HL-60/S4 treated with phorbol 12-myristate 13-acetate at 8.2 ng/mL for 4 days and 3 days (cell line): ENCODE data around the gene RNF146.
"Not testable (repeated sequence)": the region's sequence is repeated elsewhere in the genome, so short reads cannot be mapped to it uniquely, and the experiment has no call there.

Experiments
- in situ Hi-C: fragments of 300-500 bp; cut with MboI; formaldehyde crosslinking; loops from 2 replicates; pipeline ENCODE4 v1.15.0; 2022; ENCODE audit warnings: low sequenced_read_pairs

RNF146 gene

GRCh38 chr6:127279815-127280214 lies 13.2 kb downstream of the RNF146 start:
- in situ Hi-C loops: no loop called here

GRCh38 chr6:127282184-127282583 lies 15.5 kb downstream of the RNF146 start:
- in situ Hi-C loops: no loop called here

DNA sequence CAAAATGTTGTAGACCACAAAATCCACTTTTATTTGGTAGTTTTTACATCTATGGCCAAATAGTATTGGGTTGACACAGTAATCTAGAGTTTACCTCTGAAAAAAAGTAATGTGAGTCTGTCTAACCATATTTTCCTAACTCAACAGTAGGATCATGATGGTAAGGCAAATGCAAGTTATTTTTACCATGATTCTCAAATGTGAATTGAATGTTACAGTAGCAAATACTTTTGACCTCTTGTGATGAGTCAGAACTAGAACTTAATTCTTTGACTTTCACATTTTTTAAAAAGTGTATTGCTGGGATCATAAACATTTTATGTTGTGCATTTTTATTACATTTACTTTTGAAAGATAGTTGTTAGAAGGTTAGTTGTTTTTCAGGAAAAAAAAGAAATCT lies 22.0 kb downstream of the RNF146 start:
- in situ Hi-C loops: no loop called here

DNA sequence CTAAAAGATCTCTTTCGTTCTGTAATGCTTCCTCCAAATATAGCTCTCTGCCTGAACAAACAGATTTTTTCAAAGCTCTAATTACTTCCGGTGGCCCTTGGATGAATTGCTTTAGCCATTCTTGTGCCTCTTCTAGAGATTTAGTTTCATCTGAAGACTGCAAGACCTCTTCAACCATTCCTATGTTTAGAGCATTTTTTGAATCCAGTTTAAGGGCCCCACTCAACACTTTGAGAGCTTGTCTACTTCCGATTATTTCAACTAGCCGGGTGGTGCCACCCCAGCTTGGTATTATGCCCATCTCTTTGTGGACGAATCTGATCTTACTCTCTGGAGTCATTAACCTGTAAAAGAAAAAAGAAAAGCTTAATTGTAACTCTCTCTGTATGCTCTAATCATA lies 23.3 kb downstream of the RNF146 start:
- in situ Hi-C loops: no loop called here

DNA sequence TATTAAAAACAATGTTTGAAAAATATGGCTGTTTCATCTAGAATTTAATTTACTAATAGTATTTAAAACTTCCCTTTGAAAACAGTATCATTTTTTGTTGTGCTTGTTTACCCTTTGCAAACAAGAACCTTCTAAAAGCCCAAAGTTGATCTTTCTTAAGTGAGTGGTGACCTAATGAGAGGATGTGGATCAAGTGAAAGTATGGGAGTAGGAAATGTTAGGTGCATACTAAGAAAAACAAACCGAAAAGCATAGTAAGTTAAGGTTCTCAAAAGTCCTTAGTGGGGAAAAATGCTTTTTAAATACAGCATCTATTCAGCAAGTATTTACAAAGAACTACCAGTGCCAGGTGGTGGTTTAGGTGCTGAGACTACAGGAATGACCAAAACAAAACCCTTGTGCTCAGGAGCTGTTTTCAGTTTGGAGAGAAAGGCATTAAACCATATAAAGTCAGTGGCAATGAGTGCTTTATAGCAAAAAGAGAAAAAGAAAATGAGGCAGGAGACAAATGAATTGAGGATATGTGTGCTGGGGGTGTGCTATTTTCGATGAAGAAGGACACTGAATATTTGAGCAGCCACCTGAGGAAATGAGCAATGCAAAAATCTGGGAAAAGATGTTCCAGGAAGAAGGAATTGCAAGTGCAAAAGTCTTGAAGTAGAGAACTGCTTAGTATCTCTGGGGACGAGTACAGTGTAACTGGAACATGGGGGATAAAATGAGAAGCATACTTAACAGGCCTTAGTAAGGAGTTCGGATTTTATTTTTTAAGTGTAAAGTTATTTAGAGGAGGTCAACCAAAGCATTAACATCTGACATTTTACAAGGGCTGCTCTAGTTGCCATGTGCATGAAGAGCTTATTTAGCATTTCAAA lies 24.0 kb downstream of the RNF146 start:
- in situ Hi-C loops: no loop called here

- in situ Hi-C loops: no loop called here
These were observed 24.8 kb downstream of the RNF146 start for GRCh38 chr6:127291495-127291894.

DNA sequence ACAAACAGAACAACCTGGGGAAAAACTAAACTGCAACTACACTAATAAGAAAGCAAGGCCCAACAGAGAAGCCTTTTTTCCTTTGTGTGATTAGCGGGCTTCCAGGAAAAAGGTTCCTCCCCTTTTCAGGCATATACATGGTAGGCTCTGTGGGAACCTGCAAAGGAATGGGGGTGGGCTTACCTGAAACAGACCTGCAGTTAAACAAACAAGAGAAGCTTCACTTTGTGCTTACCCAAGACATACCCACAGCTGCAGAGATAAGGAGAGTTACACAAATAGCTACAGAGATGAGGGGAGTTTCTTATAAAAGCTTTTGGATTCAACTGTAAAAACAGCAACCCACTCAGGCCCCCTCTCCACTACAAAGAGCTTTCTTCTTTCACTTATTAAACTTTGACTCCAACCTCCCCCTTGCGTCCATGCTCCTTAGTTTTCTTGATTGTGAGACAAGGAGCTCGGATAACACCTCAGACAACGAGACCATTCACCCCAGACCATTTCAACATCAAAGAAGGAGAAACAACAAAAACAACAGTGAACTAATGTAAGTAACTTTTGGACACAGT lies 30.9 kb downstream of the RNF146 start:
- in situ Hi-C loops: no loop called here

- in situ Hi-C loops: no loop called here
These were observed 31.8 kb downstream of the RNF146 start for GRCh38 chr6:127298475-127298874.

DNA sequence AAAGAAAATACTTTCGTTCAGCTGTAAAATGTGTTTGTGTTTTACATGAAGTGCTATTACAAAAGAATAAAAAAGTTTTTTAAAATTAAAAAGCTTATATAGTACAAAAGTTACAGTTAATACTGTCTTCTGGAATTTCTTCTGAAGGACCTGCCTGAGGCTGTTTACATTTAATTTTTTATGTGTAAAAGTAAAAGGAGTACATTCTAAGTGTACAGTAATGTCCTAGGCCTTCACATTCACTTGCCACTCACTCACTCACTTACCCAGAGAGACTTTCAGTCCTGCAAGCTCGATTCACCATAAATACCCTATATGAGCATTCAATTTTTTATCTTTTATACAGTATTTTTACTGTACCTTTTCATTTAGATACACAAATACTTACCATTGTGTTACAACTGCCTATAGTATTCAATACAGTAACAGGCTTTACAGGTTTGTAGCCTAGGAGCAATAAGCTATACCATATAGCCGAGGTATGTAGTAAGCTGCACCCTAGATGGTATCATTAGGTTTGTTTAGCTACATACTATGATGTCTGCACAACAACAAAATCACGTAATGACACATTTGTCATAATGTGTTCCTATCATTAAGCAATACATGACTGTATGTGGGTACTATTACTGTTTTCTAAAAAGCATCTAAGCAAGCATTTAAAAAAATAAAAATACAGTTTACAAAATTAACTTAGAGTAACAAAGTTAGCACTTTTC lies 33.0 kb downstream of the RNF146 start:
- in situ Hi-C loops: no loop called here

DNA sequence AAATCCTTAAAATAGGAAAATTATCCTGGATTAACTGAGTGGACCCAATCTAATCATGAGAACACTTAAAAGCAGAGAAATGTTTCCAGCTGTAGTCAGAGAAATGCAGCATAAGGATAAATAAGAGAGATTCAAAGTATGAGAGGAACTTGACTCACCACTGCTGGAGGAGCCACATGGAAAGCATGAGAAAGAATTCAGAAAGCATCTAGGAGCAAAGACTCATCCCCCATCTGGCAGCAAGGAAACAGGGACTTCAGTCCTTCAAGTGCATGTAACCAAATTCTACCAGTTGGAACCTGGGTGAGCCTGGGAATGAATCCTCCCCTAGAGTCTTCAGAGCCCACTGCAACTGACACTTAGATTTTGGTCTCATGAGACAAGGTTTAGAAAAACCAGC lies 33.7 kb downstream of the RNF146 start:
- in situ Hi-C loops: no loop called here

GRCh38 chr6:127301199-127301700 lies 34.6 kb downstream of the RNF146 start:
- in situ Hi-C loops: no loop called here

DNA sequence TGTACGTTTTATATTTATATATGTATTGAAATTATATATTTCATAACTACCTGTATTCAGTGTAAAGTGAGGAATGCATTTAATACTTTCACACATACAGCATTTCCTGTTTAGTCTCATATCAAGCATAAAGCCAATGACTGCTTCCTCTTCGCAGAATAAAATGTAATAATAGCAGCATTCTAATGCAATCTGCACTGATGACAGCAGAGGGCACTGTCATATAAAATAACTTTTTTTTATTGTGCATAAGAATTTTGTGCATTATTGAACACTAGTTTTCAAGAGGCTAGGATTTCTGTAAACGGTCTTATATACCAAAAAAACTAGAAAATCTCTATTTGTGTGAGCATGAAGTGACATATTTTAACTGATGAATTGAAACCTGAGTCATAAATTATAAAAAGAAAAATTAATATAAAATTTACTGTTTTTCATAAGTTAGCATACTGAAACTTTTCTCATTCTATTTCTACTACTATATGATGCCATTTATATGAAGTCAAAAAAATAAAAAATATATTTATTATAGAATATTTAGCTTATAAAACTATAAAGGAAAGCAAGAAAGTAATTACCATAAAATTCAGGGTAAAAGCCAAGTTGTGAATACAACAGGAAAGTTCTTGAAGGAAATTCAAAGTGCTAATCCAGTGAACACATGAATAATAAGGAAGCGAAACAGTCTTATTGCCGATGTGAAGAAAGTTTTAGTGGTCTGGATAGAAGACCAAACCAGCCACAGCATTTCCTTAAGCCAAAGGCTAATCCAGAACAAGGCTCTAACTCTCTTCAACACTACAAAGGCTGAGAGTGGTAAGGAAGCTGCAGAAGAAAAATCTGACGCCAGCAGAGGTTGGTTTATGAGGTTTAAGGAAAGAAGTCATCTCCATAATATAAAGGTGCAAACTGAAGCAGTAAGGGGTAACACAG lies 36.3 kb downstream of the RNF146 start:
- in situ Hi-C loops: no loop called here

- in situ Hi-C loops: no loop called here
These were observed 37.3 kb downstream of the RNF146 start for GRCh38 chr6:127303917-127304316.

DNA sequence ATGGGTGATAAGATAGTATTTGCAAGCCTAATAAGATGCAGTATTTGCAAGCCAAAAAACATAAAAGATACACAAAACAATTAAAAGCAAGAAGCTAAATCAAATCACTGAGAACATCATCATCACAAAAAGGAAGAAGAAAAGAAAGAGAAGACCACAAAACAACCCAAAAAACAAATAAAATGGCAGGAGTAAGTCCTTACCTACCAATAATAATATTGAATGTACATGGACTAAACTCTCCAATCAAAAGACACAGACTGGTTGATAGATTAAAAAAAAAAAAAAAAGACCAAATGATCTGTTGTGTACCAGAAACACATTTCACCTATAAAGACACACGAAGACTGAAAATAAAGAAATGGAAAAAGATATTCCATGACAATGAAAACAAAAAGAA lies 39.1 kb downstream of the RNF146 start:
- in situ Hi-C loops: no loop called here

- in situ Hi-C loops: no loop called here
These were observed 50.9 kb downstream of the RNF146 start for GRCh38 chr6:127317388-127318128.

DNA sequence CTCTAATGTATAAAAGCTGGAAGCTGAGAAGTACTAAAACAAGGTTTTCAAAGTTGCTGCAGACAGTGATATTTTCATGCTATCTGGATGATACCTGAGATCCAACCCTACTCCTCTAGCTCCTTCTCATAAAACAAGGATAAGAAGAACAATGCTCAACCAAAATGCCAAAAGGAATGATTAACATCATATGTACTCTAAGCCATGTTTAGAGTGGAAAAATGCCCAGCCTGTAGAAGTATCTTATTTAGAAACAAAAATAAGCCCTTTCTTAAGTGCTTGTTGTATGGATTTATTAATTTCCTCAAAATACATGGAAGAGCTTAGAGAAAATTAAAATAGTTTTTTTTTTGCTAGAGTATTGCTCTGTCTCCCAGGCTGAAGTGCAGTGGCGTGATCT lies 53.0 kb downstream of the RNF146 start:
- in situ Hi-C loops: no loop called here

DNA sequence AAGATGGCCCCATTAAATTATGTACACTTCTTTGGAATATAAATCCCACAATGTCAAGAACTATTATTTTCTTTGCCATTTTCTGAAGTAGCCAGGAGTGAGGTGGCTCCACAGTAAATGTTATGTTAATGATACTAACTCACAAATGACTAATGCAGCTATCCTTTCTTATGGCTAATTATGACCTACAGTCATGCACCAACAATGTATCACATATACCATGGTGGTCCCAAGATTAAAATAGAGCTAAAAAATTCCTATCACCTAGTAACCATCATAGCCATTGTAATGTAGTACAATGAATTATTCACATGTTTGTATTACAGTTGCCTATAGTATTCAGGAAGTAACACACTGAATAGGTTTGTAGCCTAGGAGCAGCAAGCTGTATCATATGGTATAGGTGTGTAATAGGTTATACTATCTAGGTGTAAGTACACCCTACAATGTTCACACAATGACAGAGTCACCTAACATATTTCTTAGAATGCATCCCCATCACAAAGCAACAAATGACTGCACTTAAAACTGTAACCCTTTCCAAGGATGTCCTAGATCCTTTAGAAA lies 61.5 kb downstream of the RNF146 start:
- in situ Hi-C loops: no loop called here

GRCh38 chr6:127331256-127331655 lies 64.6 kb downstream of the RNF146 start:
- in situ Hi-C loops: not testable (repeated sequence)

DNA sequence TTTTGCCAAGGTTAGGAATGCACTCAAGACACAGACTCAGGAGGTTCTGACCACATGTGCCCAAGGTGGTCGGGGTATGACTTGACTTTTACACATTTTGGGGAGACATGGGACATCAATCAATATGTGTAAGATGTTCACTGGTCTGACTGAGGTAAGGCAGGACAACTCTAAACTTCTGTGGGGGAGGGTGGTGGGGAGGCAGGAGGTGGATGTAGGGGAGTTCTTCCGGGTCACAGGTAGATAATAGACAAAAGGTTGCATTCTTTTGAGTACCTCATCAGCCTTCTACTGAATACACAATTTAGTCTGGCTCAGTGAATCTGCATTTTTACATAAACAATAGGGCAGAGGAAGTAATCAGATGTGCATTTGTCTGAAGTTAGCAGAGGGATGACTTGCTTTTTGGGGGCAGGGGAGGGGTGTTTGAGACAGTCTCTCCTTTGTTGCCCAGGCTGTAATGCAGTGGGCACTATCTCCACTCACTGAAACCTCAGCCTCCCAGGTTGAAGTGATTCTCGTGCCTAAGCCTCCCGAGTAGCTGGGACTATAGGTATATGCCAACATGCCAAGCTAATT lies 65.8 kb downstream of the RNF146 start:
- in situ Hi-C loops: no loop called here
